GM12878 (cell line): ENCODE results near the gene BACE2. TPM values are rescaled to one million over a fixed set of nuclear protein-coding genes. Genes with fewer than 3 reads are reported as not detected.

Experiments used
- ATAC-seq: fragments of 200-7000 bp; cut with Tn5 transposase; 3 replicates; pipeline ENCODE4 v1.9.1; 2020; ENCODE audit warnings: mild to moderate bottlenecking, moderate library complexity
- BruUV-seq: library from RNA; stranded (reverse); fragments of 400-500 nt; replicated peaks from 2 replicates; lab custom pipeline; 2021; lab: Mats Ljungman, UMichigan
- CTCF ChIA-PET: fragments of 300-600 bp; sonication (Branson Sonifier 250); formaldehyde crosslinking; extraction: SDS; loops from one replicate; lab custom pipeline; 2021; ENCODE audit warnings: inconsistent platforms; lab: Yijun Ruan, JAX
- POLR2A ChIA-PET: fragments of 350-600 bp; formaldehyde crosslinking; extraction: SDS; loops from one replicate; lab custom pipeline; 2021; ENCODE audit warnings: inconsistent platforms; lab: Charles Lee
- RAD21 ChIA-PET: fragments of 300-600 bp; sonication (Branson Sonifier 250); formaldehyde crosslinking; loops from one replicate; lab custom pipeline; 2023; ENCODE audit warnings: antibody characterized with exemption; ENCODE audit not compliant: unreplicated experiment; lab: Charles Lee
- SMC1A ChIA-PET: fragments of 300-600 bp; sonication (Branson Sonifier 250); formaldehyde crosslinking; loops from one replicate; lab custom pipeline; 2023; ENCODE audit not compliant: unreplicated experiment, uncharacterized antibody; lab: Charles Lee
- DNase-seq: peaks from one replicate; pipeline ENCODE4 v3.0.0-alpha.2; 2011; ENCODE audit warnings: low read depth, low spot score
- FAIRE-seq: peaks from 3 replicates; lab custom pipeline; 2011; peaks lifted over from hg19 to GRCh38; lab: Jason Lieb, UNC
- H2AFZ ChIP-seq: 2 replicates; pipeline ENCODE4 v1.6.0; 2011; ENCODE audit warnings: low read depth, low read length, control low read depth; ENCODE audit not compliant: control insufficient read depth
- H3K27ac ChIP-seq: 2 replicates; pipeline ENCODE4 v1.5.1; 2011; ENCODE audit warnings: control low read depth; ENCODE audit not compliant: control insufficient read depth, insufficient read depth
- H3K27me3 ChIP-seq, 2 experiments: replicated peaks in 1 of 2; 2 replicates each; pipeline versions ENCODE4 v1.6.0 to v1.6.1; 2011; ENCODE audit warnings: low read length in 1 of 2; ENCODE audit not compliant: control insufficient read depth in 2 of 2, insufficient read depth in 2 of 2
- H3K36me3 ChIP-seq, 2 experiments: 2 replicates each; pipeline ENCODE4 v1.5.1; 2011; ENCODE audit warnings: low read length in 1 of 2; ENCODE audit not compliant: control insufficient read depth in 2 of 2, insufficient read depth in 2 of 2
- H3K4me1 ChIP-seq: 2 replicates; pipeline ENCODE4 v1.6.1; 2011; ENCODE audit warnings: mild to moderate bottlenecking, low read length, moderate library complexity, mixed read lengths; ENCODE audit not compliant: control insufficient read depth, insufficient read depth
- H3K4me2 ChIP-seq: 2 replicates; pipeline ENCODE4 v1.6.0; 2011; ENCODE audit warnings: control low read depth; ENCODE audit not compliant: control insufficient read depth, insufficient read depth
- H3K4me3 ChIP-seq: fragments of 200-600 bp; sonication (generic); 2 replicates; pipeline ENCODE4 v1.5.1; 2016
- H3K79me2 ChIP-seq: 2 replicates; pipeline ENCODE4 v1.6.0; 2011; ENCODE audit warnings: low read length; ENCODE audit not compliant: control insufficient read depth, insufficient read depth
- H3K9ac ChIP-seq: 2 replicates; pipeline ENCODE4 v1.8.0; 2011; ENCODE audit warnings: low read length, control low read depth, mixed read lengths; ENCODE audit not compliant: control insufficient read depth, insufficient read depth
- H3K9me3 ChIP-seq: replicated peaks from 3 replicates; pipeline ENCODE4 v1.5.1; 2011; ENCODE audit warnings: mild to moderate bottlenecking, low read length; ENCODE audit not compliant: control insufficient read depth, insufficient read depth
- H4K20me1 ChIP-seq: 2 replicates; pipeline ENCODE4 v1.6.0; 2011; ENCODE audit not compliant: control insufficient read depth, insufficient read depth
- ATF7 ChIP-seq: fragments of 450-650 bp; IDR thresholded peaks from 2 replicates; pipeline ENCODE4 v1.6.1; 2016; ENCODE audit warnings: low read depth, mild to moderate bottlenecking
- BCL11A ChIP-seq: IDR thresholded peaks from 2 replicates; pipeline ENCODE4 v1.6.1; 2011; ENCODE audit warnings: low read depth, low read length
- CHD4 ChIP-seq: fragments of 200-600 bp; sonication (generic); IDR thresholded peaks from 2 replicates; pipeline ENCODE4 v1.6.1; 2016; ENCODE audit warnings: mild to moderate bottlenecking
- CREB1 ChIP-seq: IDR thresholded peaks from 2 replicates; pipeline ENCODE4 v1.6.1; 2012; ENCODE audit warnings: low read depth, mild to moderate bottlenecking, inconsistent platforms
- ESRRA ChIP-seq: IDR thresholded peaks from 2 replicates; pipeline ENCODE4 v1.6.1; 2012; ENCODE audit warnings: mild to moderate bottlenecking, low read length, improper control_type of control experiment
- FOS ChIP-seq: IDR thresholded peaks from 3 replicates; pipeline ENCODE4 v1.6.1; 2011; ENCODE audit warnings: borderline replicate concordance; ENCODE audit not compliant: insufficient read length; ENCODE audit errors: extremely low read depth
- HDAC6 ChIP-seq: fragments of 200-600 bp; sonication (generic); IDR thresholded peaks from one replicate; pipeline ENCODE4 v1.8.0; 2017; ENCODE audit warnings: antibody characterized with exemption; ENCODE audit not compliant: unreplicated experiment
- JUNB ChIP-seq: IDR thresholded peaks from 2 replicates; pipeline ENCODE4 v1.6.1; 2016; ENCODE audit warnings: antibody characterized with exemption, mild to moderate bottlenecking
- KDM1A ChIP-seq: fragments of 200-600 bp; sonication (generic); IDR thresholded peaks from 2 replicates; pipeline ENCODE4 v1.6.1; 2016; ENCODE audit warnings: borderline replicate concordance
- RBBP5 ChIP-seq: fragments of 200-600 bp; sonication (generic); conservative IDR thresholded peaks from 2 replicates; pipeline ENCODE4 v1.6.1; 2016
- SIX5 ChIP-seq: IDR thresholded peaks from 2 replicates; pipeline ENCODE4 v1.6.1; 2011; ENCODE audit warnings: mild to moderate bottlenecking, low read depth, low read length, moderate library complexity; ENCODE audit not compliant: severe bottlenecking
- SP1 ChIP-seq: IDR thresholded peaks from one replicate; pipeline ENCODE4 v1.6.1; 2011; ENCODE audit warnings: low read depth, low read length
- SREBF2 ChIP-seq: IDR thresholded peaks from 2 replicates; pipeline ENCODE4 v1.6.1; 2012; ENCODE audit warnings: mild to moderate bottlenecking, low read length
- SRF ChIP-seq, 2 experiments: IDR thresholded peaks; 2 replicates each; pipeline ENCODE4 v1.6.1; 2011; ENCODE audit warnings: low read depth in 2 of 2, low read length in 2 of 2, mild to moderate bottlenecking in 1 of 2, moderate library complexity in 1 of 2
- TBL1XR1 ChIP-seq: IDR thresholded peaks from 2 replicates; pipeline ENCODE4 v1.6.1; 2012; ENCODE audit warnings: low read depth, low read length, improper control_type of control experiment
- WGBS: methylation state at CpG from one replicate; pipeline ENCODE4 v1.1.6; 2016; ENCODE audit warnings: low lambda C conversion rate; ENCODE audit not compliant: insufficient replicate concordance, insufficient coverage; ENCODE audit errors: missing lambda C conversion rate; 5-methylcytosine and 5-hydroxymethylcytosine counted together
- in situ Hi-C: fragments of 300-500 bp; cut with MboI; formaldehyde crosslinking; loops from 9 replicates; pipeline ENCODE4 v1.14.3; 2018; ENCODE audit warnings: mixed read lengths
- intact Hi-C: fragments of 100-400 bp; cut with micrococcal nuclease; formaldehyde crosslinking; loops from one replicate; pipeline ENCODE4 v1.14.2; 2022; ENCODE audit not compliant: unreplicated experiment
- polyA plus RNA-seq, 11 experiments: library from polyadenylated mRNA; depleted of rRNA in 4 of 11; unstranded in 6 of 11; stranded (reverse) in 5 of 11; fragments of >200 nt; fragmentation: Nextera tagmentation in 4 of 11; fragmentation: Illumina TruSeq in 1 of 11; extraction: Ambion mirVana in 4 of 11; extraction: Trizol in 1 of 11; gene quantifications; 1 replicate in 1 of 11; 2 replicates in 10 of 11; pipeline versions ENCODE4 v1.2.1 to v1.2.3, GENCODE V29; 2011 to 2016; ENCODE audit warnings: inconsistent platforms in 2 of 11, missing spikeins in 2 of 11, low read depth in 1 of 11
- total RNA-seq, 4 experiments: library from RNA; depleted of rRNA in 3 of 4; stranded (reverse); fragments of >200 nt in 3 of 4; fragmentation: Illumina TruSeq in 1 of 4; extraction: Trizol in 1 of 4; gene quantifications; 2 replicates each; pipeline versions ENCODE4 v1.2.1 to v1.2.3, GENCODE V29; 2013 to 2021
- TF ChIP-seq, protein P1 (sequence below), 3 experiments: IDR thresholded peaks in 2 of 3; conservative IDR thresholded peaks in 1 of 3; 2 replicates each; pipeline ENCODE4 v1.5.1; 2011; ENCODE audit warnings: low read depth in 3 of 3, low read length in 3 of 3, mild to moderate bottlenecking in 3 of 3, control low read depth in 2 of 3, moderate library complexity in 2 of 3, inconsistent platforms in 1 of 3, mixed read lengths in 1 of 3; ENCODE audit not compliant: control insufficient read depth in 2 of 3, insufficient read depth in 1 of 3; ENCODE audit errors: extremely low read depth in 1 of 3
- TF ChIP-seq, protein P2 (sequence below): fragments of 450-650 bp; IDR thresholded peaks from 2 replicates; pipeline ENCODE4 v1.6.1; 2016; ENCODE audit warnings: mild to moderate bottlenecking, moderate library complexity, borderline replicate concordance
- TF ChIP-seq, protein P3 (sequence below): fragments of 450-650 bp; IDR thresholded peaks from 2 replicates; pipeline ENCODE4 v1.6.1; 2018; ENCODE audit warnings: borderline replicate concordance, mild to moderate bottlenecking; ENCODE audit not compliant: partially characterized antibody

BACE2 gene
- total and polyA plus RNA-seq, 10 of the 15 experiments (the other 5 are each of a cell fraction or from before 2014, with no cell fraction given) = 0.04 to 0.69 (median 0.18) TPM; not detected in 5

DNA sequence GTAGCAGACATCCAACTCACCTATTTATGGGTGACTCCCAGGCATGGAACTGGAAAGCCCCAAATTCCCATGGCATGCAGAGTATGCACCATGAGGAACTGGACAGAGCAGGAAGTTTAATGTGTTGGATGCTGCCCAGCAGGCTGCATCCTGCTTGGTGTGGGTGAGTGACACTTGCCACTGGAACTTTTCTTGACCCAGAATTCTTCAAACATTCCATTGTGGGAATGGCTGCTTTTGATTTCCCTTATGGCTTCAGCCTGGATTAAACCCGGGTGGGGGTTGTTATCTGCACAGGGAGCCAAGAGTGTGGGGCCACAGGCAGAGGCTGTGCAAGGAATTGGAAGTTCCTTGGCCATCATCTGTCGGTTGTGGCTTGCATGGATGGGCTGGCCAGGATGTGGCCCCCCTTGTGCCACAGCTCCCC is 26.9 kb upstream of the BACE2 start:
- ChIA-PET CTCF (no interaction called here), POLR2A (no interaction called here)
- Histone ChIP-seq H3K79me2 (no peaks in the 10 kb centered on the region), H3K27ac (no peak overlapping the region), H3K4me3 (no peak overlapping the region), H3K9me3 (no peaks in the 10 kb centered on the region), H4K20me1 (no peaks in the 10 kb centered on the region), H3K9ac (no peak overlapping the region), H3K36me3 (no peaks in the 10 kb centered on the region)
- intact Hi-C loops (no loop called here), in situ Hi-C loops (no loop called here)
- FAIRE-seq (no peak), DNase-seq (no peak)
- BruUV-seq = no TSS peak
- TF ChIP-seq SP1 = no peak
- no peak for TF ChIP-seq ESRRA
- no peak for TF ChIP-seq SRF (IDR thresholded peaks at IDR 0.05; ENCODE audit: low read depth in 2 of 2, low read length in 2 of 2)
- TF ChIP-seq KDM1A = no peak
- no peak for TF ChIP-seq ATF7
- TF ChIP-seq HDAC6 = no peak
- TF ChIP-seq SIX5 = no peak
- TF ChIP-seq JUNB = no peak
- no peak for TF ChIP-seq CHD4
- TF ChIP-seq BCL11A = no peak
- TF ChIP-seq, protein P1, sequence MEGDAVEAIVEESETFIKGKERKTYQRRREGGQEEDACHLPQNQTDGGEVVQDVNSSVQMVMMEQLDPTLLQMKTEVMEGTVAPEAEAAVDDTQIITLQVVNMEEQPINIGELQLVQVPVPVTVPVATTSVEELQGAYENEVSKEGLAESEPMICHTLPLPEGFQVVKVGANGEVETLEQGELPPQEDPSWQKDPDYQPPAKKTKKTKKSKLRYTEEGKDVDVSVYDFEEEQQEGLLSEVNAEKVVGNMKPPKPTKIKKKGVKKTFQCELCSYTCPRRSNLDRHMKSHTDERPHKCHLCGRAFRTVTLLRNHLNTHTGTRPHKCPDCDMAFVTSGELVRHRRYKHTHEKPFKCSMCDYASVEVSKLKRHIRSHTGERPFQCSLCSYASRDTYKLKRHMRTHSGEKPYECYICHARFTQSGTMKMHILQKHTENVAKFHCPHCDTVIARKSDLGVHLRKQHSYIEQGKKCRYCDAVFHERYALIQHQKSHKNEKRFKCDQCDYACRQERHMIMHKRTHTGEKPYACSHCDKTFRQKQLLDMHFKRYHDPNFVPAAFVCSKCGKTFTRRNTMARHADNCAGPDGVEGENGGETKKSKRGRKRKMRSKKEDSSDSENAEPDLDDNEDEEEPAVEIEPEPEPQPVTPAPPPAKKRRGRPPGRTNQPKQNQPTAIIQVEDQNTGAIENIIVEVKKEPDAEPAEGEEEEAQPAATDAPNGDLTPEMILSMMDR (IDR thresholded peaks at IDR 0.05 in 2 of 3, conservative IDR thresholded peaks at IDR 0.05 in 1 of 3; ENCODE audit: control insufficient read depth in 2 of 3, extremely low read depth in 1 of 3, insufficient read depth in 1 of 3, low read depth in 3 of 3, low read length in 3 of 3) = no peak
- no peak for TF ChIP-seq CREB1
- TF ChIP-seq FOS = no peak
- no peak for TF ChIP-seq SREBF2
- no peak for TF ChIP-seq TBL1XR1
- TF ChIP-seq, protein P2, sequence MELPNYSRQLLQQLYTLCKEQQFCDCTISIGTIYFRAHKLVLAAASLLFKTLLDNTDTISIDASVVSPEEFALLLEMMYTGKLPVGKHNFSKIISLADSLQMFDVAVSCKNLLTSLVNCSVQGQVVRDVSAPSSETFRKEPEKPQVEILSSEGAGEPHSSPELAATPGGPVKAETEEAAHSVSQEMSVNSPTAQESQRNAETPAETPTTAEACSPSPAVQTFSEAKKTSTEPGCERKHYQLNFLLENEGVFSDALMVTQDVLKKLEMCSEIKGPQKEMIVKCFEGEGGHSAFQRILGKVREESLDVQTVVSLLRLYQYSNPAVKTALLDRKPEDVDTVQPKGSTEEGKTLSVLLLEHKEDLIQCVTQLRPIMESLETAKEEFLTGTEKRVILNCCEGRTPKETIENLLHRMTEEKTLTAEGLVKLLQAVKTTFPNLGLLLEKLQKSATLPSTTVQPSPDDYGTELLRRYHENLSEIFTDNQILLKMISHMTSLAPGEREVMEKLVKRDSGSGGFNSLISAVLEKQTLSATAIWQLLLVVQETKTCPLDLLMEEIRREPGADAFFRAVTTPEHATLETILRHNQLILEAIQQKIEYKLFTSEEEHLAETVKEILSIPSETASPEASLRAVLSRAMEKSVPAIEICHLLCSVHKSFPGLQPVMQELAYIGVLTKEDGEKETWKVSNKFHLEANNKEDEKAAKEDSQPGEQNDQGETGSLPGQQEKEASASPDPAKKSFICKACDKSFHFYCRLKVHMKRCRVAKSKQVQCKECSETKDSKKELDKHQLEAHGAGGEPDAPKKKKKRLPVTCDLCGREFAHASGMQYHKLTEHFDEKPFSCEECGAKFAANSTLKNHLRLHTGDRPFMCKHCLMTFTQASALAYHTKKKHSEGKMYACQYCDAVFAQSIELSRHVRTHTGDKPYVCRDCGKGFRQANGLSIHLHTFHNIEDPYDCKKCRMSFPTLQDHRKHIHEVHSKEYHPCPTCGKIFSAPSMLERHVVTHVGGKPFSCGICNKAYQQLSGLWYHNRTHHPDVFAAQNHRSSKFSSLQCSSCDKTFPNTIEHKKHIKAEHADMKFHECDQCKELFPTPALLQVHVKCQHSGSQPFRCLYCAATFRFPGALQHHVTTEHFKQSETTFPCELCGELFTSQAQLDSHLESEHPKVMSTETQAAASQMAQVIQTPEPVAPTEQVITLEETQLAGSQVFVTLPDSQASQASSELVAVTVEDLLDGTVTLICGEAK = no peak
- no peak for TF ChIP-seq RBBP5
- TF ChIP-seq, protein P3, sequence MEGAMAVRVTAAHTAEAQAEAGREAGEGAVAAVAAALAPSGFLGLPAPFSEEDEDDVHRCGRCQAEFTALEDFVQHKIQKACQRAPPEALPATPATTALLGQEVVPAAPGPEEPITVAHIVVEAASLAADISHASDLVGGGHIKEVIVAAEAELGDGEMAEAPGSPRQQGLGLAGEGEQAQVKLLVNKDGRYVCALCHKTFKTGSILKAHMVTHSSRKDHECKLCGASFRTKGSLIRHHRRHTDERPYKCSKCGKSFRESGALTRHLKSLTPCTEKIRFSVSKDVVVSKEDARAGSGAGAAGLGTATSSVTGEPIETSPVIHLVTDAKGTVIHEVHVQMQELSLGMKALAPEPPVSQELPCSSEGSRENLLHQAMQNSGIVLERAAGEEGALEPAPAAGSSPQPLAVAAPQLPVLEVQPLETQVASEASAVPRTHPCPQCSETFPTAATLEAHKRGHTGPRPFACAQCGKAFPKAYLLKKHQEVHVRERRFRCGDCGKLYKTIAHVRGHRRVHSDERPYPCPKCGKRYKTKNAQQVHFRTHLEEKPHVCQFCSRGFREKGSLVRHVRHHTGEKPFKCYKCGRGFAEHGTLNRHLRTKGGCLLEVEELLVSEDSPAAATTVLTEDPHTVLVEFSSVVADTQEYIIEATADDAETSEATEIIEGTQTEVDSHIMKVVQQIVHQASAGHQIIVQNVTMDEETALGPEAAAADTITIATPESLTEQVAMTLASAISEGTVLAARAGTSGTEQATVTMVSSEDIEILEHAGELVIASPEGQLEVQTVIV = no peak
- TF ChIP-seq, all 136 proteins: peak for 0
- ChIA-PET SMC1A (no interaction called here), RAD21 (no interaction called here)
- no peak for ATAC-seq
- no peak overlapping the region for H2AFZ ChIP-seq
- no peaks in the 10 kb centered on the region for H3K4me1 ChIP-seq
- no peaks in the 10 kb centered on the region for H3K27me3 ChIP-seq
- whole genome bisulfite sequencing = 0% methylated on average over 2 of the region's 2 CpGs
- H3K4me2 ChIP-seq = no peak overlapping the region
